H4 (cell line): ENCODE measurements around the gene SEC14L2. TPM values are rescaled to one million over a fixed set of nuclear protein-coding genes. Genes with fewer than 3 reads are reported as not detected.

Experiments used
- DNase-seq: peaks from one replicate; pipeline ENCODE4 v3.0.0-alpha.2; 2015; ENCODE audit warnings: low spot score
- total RNA-seq: library from RNA; depleted of rRNA; stranded (reverse); fragments of >200 nt; shearing (Covaris generic); gene quantifications from 2 replicates; pipeline ENCODE4 v1.2.3, GENCODE V29; 2014; rRNA removed

The SEC14L2 gene
- total RNA-seq = 2.4 and 7.8 TPM in 2 replicates

DNA sequence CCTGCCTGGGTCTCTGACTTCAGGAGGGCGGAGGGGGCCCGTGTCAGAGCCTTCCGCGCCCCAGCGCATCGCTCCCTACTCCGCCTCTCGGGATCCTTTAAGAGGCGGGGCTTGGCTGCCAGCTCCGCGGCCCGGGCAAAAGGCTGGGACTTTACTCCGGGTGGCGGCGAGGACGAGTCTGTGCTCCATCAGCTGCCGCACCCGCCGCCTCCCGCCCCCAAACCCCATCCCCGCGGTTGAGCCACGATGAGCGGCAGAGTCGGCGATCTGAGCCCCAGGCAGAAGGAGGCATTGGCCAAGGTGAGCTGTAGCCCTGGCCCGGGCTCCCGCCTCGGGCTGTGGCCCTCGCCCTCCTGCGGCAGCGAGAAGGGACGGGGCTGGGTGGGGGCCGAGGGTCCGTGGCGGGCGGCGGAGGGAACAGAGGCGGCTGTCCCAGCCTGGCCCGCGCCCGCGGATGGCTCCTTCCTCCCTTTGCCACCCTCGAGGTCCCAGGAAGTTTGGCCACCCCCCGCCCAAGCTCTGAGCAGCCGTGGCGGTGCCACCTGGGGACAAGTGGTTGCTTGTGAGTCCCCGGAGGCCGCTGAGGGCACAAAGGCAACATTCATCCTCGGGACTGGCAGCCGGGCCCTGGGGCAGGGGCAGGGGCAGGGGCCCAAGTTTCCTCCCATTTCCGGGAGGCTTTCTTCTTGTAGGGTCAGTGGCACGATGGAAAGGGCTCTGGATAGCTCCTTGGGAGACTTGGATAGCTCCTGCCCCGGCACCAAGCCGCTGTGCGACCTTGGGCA lies at the start of gene SEC14L2:
Gene SEC14L2, plus strand, starts transcription at position 148 of the 785 bp plus-strand sequence. Its CDS starts 99 bp downstream, at position 247.
- peak; percentile 16 for DNase-seq

DNA sequence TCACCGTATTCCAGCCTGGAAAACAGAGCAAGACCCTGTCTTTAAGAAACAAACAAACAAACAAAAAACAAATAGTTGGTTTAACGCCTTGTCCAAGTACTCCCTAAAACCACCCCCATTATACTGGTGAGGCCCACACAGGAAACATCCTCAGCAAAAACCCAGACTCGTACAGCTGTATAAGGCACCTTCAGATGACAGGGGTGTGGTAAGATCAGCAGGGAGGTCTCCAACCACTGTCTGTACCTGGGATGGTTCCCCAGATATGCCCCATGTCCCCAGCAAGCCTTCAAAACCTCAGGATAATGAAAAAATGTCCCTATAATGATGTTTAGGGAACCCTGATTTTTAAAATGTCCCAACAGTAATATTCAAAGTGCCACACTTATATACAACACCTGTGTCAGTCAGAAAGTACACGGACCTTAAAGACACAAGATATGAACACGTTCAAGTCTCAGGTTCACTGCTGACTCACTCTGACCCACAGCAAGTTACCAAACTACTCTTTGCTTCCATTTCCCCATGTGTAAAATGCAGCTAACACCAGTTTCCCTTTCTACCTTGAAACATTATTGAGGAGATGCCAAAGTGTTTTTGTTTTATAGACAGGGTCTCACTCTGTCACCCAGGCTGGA lies 49.4 kb upstream of the SEC14L2 start:
- DNase-seq = no peak

DNA sequence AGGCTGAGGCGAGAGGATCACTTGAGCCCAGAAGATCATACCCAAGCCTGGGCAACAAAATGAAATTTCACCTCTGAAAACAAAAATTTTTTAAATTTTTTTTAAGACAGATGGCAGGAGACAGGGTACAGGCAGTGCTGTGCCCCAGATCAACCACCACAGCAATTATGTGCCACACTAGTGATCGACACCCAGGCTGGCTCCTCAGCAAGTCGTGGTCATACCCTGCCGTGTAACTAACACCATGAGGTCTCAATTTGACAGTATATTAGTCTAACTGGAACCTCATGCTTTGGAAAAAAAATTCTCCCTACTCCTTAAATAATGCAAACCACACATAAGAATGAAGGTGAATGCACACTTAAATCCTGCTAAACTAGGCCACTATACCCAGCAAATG lies 48.4 kb upstream of the SEC14L2 start:
- DNase-seq = no peak

DNA sequence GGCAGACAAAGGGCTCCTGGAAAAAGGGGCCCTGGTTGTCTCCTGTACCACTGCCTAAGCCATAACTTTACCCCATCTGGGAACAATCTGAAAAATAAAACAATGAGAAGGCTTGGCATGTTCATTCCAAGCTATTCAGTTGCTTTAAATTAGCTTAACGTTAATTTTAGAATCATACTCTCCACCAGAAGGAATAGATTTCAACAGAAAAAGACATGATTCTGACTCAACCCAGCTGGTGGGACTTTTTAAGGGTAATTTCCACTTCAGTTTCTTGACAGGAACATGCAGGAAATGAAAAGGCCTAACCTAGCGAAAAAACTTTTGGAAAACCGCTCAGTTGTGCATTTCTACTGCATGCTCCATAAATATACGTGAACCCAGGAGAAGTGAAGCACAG lies 48.0 kb upstream of the SEC14L2 start:
- DNase-seq = no peak

DNA sequence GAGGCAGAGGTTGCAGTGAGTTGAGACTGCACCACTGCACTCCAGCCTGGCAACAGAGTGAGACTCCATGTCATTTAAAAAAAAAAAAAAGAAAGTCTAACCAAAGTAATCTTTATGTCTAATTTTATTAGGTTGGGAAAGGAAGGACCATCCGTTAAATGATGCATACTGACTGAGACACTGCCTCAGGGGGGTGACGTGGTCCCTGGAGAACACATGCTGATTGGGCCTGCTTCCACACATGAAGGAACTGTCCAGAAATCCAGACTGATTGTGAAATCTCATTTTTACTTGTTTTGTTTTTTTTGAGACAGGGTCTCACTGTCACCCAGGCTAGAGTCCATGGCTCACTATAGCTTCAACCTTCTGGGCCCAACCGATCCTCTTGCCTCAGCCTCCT lies 45.6 kb upstream of the SEC14L2 start:
- DNase-seq = no peak

DNA sequence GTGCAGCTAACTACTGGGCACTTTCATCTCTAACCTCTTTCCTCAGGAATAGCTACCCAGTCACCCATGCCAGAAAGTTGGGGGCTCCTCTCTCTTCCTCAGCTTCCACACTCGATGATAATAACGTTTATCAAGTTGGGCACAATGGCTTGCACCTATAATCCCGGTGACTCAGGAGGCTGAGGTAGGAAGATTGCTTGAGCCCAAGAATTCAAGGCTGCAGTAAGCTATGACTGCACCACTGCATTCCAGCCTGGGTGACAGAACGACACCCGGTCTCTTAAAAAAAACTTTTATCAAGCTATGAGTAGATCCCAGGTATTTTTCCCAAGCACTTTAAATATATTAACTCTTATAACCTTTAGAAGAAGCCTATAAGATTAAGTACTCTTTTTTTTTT lies 42.2 kb upstream of the SEC14L2 start:
- DNase-seq = no peak

DNA sequence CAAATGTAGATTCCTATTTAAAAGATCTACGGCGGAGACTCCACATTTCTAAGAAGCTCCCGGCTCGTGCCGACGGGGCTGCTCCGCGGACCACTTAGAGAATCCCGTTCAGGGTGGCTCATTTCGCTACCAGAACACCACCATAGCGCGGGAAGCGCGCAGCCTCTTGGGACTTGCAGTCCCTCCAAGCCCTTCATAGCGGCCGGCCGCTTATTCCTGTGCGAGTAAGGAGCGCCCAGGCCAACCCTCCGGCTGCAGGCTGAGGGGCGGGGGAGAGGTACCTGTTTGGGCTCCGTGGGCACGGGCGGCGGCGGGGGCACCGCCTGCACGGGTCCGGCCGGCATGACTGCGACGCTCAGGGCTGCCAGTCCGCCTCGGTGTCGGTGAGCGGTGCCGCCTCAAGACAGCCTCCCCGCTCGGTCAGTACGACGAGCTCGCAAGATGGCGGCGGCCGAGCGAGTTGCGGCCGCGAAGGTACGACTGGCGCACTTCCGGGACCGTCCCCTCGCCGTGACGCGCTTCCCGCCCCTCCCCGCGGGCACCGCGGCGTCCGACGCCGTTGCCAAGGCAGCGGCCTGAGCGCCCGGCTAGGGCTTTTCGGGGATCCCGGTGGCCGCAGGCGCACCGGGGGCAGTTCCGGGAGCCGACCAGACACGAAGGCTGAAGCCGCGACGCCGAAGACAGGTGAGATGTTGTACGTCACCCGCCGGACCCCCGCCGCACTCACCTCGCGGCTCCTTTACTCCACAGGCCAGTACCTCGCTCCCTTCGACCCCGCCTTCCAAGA lies 40.2 kb upstream of the SEC14L2 start, which contains the start of the genes CCDC157 and SF3A1:
Gene CCDC157, plus strand, starts transcription at position 559 of the 787 bp plus-strand sequence. CDS start 8,994 bp downstream, outside the sequence.
Gene SF3A1, minus strand, starts transcription at position 446 of the 787 bp plus-strand sequence. Its CDS starts 102 bp downstream, at position 344.
- DNase-seq = peak; percentile 71

DNA sequence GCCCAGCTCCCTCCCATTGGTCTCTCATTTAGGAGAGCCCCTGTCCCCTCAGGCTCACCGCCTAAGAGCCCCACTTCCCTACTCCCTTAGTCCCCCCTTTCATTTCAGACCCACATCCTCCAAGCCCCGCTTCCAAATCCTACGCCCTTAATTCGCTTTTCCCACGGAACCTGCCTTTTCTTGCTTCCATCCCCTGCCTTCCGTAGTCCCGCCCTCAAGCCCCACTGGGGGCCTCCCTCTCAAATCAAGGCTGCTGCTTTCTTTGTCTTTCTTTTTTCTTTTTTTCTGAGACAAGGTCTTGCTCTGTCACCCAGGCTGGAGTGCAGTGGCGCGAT lies 39.6 kb upstream of the SEC14L2 start:
- no peak for DNase-seq

DNA sequence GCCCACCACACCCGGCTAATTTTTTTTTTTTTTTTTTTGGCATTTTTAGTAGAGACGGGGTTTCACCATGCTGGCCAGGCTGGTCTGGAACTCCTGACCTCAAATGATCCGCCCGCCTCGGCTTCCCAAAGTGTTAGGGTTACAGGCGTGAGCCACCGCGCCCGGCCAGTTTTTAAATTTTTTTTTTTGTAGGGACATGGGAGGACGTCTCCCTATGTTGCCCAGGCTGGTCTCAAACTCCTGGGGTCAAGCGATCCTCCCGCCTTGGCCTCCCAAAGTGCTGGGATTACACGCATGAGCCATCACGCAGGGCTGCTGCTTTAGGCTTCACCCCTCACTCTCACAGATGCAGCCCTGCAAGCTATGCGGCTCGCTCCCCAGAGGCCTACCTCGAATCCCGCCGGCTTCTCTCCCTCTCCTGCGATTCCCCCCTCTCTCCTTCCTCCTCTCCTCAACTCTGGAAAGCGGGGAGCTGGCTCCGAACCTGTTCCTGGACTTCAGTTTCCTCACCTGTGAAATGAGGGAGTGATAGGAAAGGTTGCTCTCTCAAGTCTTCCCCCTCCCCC lies 39.1 kb upstream of the SEC14L2 start:
- no peak for DNase-seq

DNA sequence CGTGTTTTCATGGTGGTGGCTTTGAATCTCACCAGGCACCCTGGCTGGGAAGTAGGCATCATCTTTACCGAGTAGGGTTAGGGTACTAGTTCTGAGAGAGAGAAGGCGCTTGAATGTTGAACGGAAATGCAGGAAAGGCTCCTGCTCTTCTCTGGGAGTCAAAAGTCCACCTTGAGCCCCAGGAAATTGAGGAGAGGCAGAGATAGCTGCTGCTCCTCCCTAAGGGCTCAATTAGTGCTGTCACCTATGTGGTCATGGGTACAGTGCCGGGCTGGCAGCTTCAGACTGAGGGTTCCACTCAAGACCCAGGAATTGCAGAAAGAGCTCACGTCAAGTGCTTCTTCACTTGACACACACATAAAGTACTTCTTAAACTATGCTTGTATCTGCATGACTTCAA lies 38.3 kb upstream of the SEC14L2 start:
- DNase-seq = no peak

DNA sequence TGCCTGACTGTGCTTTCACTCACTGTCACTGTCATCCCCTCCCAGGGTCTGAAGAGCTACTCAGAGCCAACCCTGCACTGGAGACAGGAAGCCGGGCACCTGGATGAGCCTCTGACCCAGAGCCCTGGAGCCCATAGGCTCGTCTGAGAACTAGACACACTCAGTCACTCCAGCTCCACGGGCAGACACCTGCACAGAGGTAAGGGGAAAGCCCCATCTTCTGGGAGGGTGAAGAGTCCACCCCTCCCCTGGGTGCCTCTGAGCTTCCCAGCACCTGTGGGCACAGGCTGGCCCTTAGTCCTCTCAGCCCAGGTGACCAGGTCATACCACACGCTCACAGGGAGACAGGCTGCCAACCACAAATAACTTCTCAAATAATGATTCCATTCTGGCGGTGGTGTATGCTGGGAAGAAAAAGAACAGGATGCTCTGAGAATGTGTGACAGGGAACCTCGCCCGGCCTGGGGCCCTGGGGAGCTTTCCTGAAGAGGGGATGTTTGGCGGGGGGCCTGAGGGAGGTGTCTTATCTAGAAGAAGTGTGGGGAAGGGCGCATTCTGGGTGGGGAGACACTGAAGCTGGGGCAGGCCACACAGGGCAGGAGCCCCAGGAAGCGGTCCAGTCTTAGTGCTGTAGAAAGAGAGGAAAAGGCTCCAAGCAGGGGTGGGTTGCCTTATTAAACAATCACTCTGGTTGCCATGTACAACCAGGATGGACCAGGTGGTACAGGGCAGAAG lies 34.7 kb upstream of the SEC14L2 start:
- DNase-seq = no peak

DNA sequence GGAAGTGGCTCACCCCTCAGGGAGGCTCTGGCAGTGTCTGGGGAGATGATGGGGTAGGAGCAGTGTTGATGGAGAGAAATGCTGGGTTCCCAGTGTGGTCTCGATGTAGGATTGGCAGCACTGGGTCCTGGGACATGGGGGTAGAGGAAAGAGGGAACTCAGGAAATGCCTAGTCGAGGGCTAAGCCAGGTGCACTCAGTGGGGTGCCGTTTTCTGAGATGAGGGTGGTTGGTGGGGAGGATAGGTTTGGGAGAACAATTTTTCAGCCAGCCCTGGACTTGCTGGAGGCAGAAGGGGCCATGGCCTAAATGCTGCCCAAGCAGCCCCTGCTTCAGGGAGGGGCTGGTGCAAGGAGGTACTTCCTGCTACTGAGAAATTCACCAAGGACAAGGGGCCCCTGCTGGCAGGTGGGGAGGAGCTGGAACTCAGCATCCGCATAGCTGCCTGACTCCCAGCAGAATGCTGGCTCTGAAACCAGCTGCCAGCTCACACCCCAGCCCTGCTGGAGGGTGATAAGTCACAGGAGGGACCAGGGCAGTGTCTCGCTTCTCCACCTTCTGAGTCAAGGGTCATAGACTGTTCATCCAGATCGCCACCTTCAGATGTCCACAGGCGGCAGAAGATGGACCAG lies 34.1 kb upstream of the SEC14L2 start:
- no peak for DNase-seq

DNA sequence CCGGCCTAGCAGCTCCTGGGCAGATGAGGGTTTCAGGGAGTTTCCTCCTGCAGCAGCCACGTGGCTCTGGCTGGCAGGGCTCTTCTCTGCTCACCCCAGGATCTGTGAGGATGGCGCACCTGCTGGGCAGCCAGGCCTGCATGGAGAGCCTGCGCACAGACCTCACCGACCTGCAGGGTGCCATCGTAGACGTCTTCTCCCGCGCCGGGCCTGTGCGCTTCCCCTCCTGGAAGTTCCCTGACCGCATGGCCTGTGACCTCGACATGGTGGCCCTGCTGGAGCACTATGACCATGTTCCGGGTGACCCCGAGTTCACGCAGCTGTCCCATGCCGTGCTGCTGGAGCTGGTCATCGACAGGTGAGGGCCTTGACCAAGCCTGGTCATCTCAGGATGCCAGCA lies 30.9 kb upstream of the SEC14L2 start:
- DNase-seq = no peak

DNA sequence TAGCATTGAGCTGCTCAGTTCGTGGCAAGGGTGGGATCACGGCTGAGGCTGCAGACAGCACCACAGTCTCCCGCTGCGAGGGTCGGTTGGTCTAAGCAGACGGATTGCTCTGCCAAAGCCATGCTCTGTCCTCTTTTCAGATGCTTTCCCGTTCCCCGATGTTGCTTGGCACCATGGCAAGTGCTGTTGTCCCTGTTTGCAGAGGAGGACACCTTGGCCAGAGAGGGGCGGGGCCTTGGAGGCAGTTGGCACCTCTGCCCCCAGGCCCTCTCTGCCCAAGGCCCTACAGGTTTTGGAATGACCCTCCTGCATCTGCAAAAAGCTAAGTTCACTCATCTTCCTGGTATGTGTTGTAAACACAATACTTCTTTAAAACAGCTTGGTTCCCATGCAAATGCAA lies 28.4 kb upstream of the SEC14L2 start:
- DNase-seq = no peak

DNA sequence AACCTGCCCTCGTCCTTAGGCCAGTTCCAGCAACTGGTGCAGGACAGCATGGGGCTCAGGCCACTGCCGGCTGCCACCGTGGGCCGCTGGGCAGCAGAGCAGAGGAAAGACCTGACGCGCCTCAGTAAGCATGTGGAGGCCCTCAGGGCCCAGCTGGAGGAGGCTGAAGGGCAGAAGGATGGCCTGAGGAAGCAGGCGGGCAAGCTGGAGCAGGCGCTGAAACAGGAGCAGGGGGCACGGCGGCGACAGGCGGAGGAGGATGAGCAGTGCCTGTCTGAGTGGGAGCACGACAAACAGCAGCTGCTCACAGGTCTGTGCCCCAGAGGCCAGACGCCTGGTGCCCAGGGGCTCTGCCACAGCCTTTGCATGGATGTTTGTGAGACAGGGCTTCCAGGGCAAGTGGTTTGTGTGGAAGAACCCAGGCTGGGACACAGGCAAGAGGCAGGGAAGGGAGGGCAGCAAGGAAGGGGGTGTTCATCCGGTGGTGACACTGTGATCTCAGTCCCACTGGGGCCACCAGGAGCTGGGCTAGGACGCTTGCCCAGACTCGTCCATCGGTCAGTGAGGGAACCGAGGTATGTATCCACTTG lies 26.1 kb upstream of the SEC14L2 start:
- DNase-seq = no peak

DNA sequence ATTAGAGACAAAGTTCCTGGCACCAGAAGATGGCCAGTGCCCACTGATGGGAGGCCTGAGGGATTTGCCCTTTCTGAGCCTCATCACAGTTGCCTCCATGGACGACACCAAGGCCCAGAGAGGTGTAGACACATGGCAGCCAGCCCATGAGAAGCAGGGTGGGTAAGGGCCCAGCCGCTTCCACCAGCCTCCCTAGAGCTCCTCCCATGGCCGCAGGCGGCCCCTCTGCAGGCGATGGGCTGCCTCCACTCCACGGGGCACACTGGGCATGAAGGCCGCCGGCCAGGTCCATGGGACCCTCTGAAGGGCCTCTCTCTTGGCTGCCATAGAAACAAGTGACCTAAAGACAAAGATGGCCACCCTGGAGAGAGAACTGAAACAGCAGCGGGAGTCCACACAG lies 25.5 kb upstream of the SEC14L2 start:
- DNase-seq = no peak

DNA sequence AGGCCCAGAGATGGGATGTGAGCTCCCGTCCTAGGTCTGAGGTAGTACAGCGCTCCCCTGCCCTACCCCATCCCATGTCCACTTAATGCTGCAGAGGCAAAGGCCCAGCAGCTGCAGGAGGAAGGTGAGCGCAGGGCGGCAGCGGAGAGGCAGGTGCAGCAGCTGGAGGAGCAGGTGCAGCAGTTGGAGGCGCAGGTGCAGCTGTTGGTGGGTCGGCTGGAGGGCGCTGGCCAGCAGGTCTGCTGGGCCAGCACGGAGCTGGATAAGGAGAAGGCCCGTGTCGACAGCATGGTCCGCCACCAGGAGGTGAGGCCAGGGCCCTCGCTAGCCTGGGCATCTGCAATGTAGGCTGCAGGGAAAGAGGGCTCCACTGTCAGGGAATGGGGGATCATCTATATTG lies 24.8 kb upstream of the SEC14L2 start:
- no peak for DNase-seq

DNA sequence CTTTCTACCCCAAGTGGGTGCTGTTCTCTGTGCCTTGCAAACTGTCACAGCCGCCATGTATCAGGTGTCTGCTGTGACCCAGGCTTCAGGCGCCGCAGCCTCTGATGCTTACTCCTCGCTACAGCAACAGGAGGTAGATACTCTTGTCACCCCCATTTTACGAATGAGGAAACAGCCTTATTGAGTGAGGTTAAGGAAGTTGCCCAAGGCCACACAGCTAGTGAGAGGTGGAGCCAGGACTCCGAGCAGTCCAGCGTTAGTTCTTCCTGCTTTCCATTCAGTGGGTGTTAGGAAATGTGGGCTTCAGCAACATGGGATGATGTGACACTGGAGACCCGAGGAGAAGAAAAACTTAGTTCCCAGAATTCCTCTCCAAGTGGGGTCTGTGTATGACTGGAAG lies 23.9 kb upstream of the SEC14L2 start:
- no peak for DNase-seq

DNA sequence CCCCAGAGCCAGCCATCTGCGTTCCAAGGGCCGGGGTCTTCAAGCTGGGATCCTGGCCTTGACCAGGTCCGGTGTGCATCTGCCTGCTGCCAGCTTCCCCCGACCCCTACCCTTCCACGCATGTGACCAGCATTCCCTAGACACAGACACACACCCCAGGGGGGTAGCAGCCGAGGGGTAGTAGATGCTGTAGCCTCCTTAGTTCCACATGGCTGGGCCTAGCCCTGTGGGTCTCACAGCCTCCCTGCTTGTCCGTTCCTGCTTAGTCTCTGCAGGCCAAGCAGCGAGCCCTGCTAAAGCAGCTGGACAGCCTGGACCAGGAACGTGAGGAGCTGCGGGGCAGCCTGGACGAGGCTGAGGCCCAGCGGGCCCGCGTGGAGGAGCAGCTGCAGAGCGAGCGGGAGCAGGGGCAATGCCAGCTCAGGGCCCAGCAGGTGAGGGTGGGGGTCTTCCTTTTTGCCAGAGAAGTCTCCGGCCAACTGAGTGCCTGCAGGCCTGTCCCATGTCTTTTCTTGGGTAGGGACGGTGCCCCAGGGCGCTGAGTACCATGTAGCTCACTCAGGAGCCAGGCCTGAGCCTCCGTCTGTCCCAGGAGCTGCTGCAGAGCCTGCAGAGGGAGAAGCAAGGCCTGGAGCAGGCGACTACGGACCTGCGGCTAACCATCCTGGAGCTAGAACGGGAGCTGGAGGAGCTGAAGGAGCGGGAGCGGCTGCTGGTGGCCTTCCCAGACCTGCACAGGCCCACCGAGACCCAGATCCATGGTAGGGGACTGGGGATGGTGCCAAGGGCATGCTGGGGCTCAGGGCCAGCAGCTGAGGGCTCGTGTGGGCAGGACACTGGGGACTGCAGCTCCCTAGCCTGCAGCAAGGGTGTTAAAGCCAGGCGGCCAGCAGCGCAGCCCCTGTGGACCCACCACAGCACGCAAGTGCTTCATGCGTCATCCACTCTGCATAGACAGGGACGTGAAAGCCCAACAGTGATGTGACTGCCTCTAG lies 23.2 kb upstream of the SEC14L2 start:
- no peak for DNase-seq
